HG03045 (cell line): ENCODE results near the gene DUOX1.

Experiments
- ATAC-seq: cut with Tn5 transposase; IDR thresholded peaks from one replicate; pipeline ENCODE4 v1.9.1; 2021; ENCODE audit warnings: mild to moderate bottlenecking, moderate library complexity; ENCODE audit not compliant: unreplicated experiment

The DUOX1 gene

GRCh38 chr15:45165536-45165935 is 35.7 kb downstream of the DUOX1 start:
- no peak for ATAC-seq

- peak; percentile 92 for ATAC-seq
These were observed 37.2 kb downstream of the DUOX1 start for GRCh38 chr15:45166834-45167630.

- ATAC-seq: no peak
These were observed 37.9 kb downstream of the DUOX1 start for GRCh38 chr15:45167631-45168205.

- ATAC-seq: no peak
These were observed 38.5 kb downstream of the DUOX1 start for GRCh38 chr15:45168286-45168685.

GRCh38 chr15:45168751-45169551 is 39.2 kb downstream of the DUOX1 start:
- ATAC-seq: no peak

GRCh38 chr15:45169608-45170480 is 40.0 kb downstream of the DUOX1 start:
- ATAC-seq: no peak

GRCh38 chr15:45171912-45172311 is 42.1 kb downstream of the DUOX1 start:
- no peak for ATAC-seq

- no peak for ATAC-seq
These were observed 44.3 kb downstream of the DUOX1 start for GRCh38 chr15:45174069-45174468.

- ATAC-seq: no peak
These were observed 44.8 kb downstream of the DUOX1 start for GRCh38 chr15:45174577-45174976.

- ATAC-seq: no peak
These were observed 47.5 kb downstream of the DUOX1 start for GRCh38 chr15:45177285-45177684.

- ATAC-seq: no peak
These were observed 49.6 kb downstream of the DUOX1 start for GRCh38 chr15:45179221-45179985.

GRCh38 chr15:45180201-45180600 is 50.4 kb downstream of the DUOX1 start:
- ATAC-seq: no peak

- ATAC-seq: no peak
These were observed 51.0 kb downstream of the DUOX1 start for GRCh38 chr15:45180648-45181436.

- no peak for ATAC-seq
These were observed 51.9 kb downstream of the DUOX1 start for GRCh38 chr15:45181491-45182285.

GRCh38 chr15:45182996-45183395 is 53.2 kb downstream of the DUOX1 start:
- no peak for ATAC-seq

GRCh38 chr15:45183511-45183910 is 53.7 kb downstream of the DUOX1 start:
- ATAC-seq: no peak

- no peak for ATAC-seq
These were observed 54.8 kb downstream of the DUOX1 start for GRCh38 chr15:45184562-45185041.

GRCh38 chr15:45185069-45185779 is 55.4 kb downstream of the DUOX1 start:
- no peak for ATAC-seq
